Liver (tissue), 9 donors: ENCODE data around the gene DTNB. TPM values are rescaled to one million over a fixed set of nuclear protein-coding genes. Genes with fewer than 3 reads are reported as not detected.

Source experiments
- DNase-seq: peaks from one replicate; pipeline ENCODE4 v3.0.0-alpha.2; 2017; ENCODE audit warnings: low spot score
- H3K27ac ChIP-seq, 2 donors: one replicate each; pipeline ENCODE4 v1.7.0; 2013; ENCODE audit warnings: inconsistent platforms in 2 of 2, low read length in 2 of 2, control low read depth in 1 of 2, low read depth in 1 of 2, mild to moderate bottlenecking in 1 of 2
- H3K27me3 ChIP-seq, 4 donors: one replicate each; pipeline versions ENCODE4 v1.6.1 to v1.7.0; 2013; ENCODE audit warnings: low read length in 3 of 4, inconsistent platforms in 1 of 4, mild to moderate bottlenecking in 1 of 4, moderate library complexity in 1 of 4; ENCODE audit not compliant: control insufficient read depth in 4 of 4, insufficient read depth in 4 of 4
- H3K36me3 ChIP-seq, 4 donors: one replicate each; pipeline versions ENCODE4 v1.6.1 to v1.7.0; 2013; ENCODE audit warnings: low read length in 3 of 4, mild to moderate bottlenecking in 3 of 4, low read depth in 1 of 4, moderate library complexity in 1 of 4; ENCODE audit not compliant: control insufficient read depth in 4 of 4, insufficient read depth in 3 of 4
- H3K4me1 ChIP-seq, 4 donors: one replicate each; pipeline versions ENCODE4 v1.6.1 to v1.7.0; 2013; ENCODE audit warnings: low read length in 3 of 4, mild to moderate bottlenecking in 3 of 4, moderate library complexity in 1 of 4; ENCODE audit not compliant: control insufficient read depth in 4 of 4, insufficient read depth in 4 of 4
- H3K4me3 ChIP-seq, 3 donors: one replicate each; pipeline versions ENCODE4 v1.6.1 to v1.7.0; 2013; ENCODE audit warnings: low read length in 3 of 3, control low read depth in 1 of 3, low read depth in 1 of 3, mild to moderate bottlenecking in 1 of 3
- H3K9ac ChIP-seq, 2 donors: one replicate each; pipeline ENCODE4 v1.7.0; 2013; ENCODE audit warnings: low read length in 2 of 2, mild to moderate bottlenecking in 2 of 2, moderate library complexity in 2 of 2, control low read depth in 1 of 2, low read depth in 1 of 2
- H3K9me3 ChIP-seq, 4 donors: one replicate each; pipeline versions ENCODE4 v1.6.1 to v1.7.0; 2013; ENCODE audit warnings: low read length in 3 of 4; ENCODE audit not compliant: control insufficient read depth in 4 of 4
- EGR1 ChIP-seq, 2 donors: IDR thresholded peaks; 2 replicates each; pipeline ENCODE4 v1.6.1; 2016 to 2018; ENCODE audit warnings: antibody characterized with exemption in 2 of 2, low read depth in 2 of 2
- FOXA1 ChIP-seq: IDR thresholded peaks from 2 replicates; pipeline ENCODE4 v1.6.1; 2016; ENCODE audit warnings: antibody characterized with exemption
- FOXA2 ChIP-seq: IDR thresholded peaks from 2 replicates; pipeline ENCODE4 v1.6.1; 2016; ENCODE audit warnings: antibody characterized with exemption
- GABPA ChIP-seq, 2 donors: IDR thresholded peaks in 1 of 2; conservative IDR thresholded peaks in 1 of 2; 2 replicates each; pipeline ENCODE4 v1.6.1; 2016; ENCODE audit warnings: antibody characterized with exemption in 2 of 2, mild to moderate bottlenecking in 1 of 2, moderate library complexity in 1 of 2
- HNF4A ChIP-seq, 2 donors: conservative IDR thresholded peaks; 2 replicates each; pipeline ENCODE4 v1.6.1; 2016; ENCODE audit warnings: antibody characterized with exemption in 2 of 2, mild to moderate bottlenecking in 2 of 2
- JUND ChIP-seq, 2 donors: IDR thresholded peaks; 2 replicates each; pipeline ENCODE4 v1.6.1; 2016; ENCODE audit warnings: antibody characterized with exemption in 2 of 2
- NR2F2 ChIP-seq: IDR thresholded peaks from 2 replicates; pipeline ENCODE4 v1.6.1; 2016; ENCODE audit warnings: antibody characterized with exemption
- RAD21 ChIP-seq, 2 donors: IDR thresholded peaks; 2 replicates each; pipeline ENCODE4 v1.6.1; 2016; ENCODE audit warnings: antibody characterized with exemption in 2 of 2, mild to moderate bottlenecking in 2 of 2
- SP1 ChIP-seq: IDR thresholded peaks from 2 replicates; pipeline ENCODE4 v1.6.1; 2018; ENCODE audit warnings: antibody characterized with exemption, mild to moderate bottlenecking
- TAF1 ChIP-seq: conservative IDR thresholded peaks from 2 replicates; pipeline ENCODE4 v1.6.1; 2016; ENCODE audit warnings: antibody characterized with exemption, mild to moderate bottlenecking
- YY1 ChIP-seq: IDR thresholded peaks from 2 replicates; pipeline ENCODE4 v1.6.1; 2016; ENCODE audit warnings: antibody characterized with exemption, mild to moderate bottlenecking
- WGBS: extraction: QIAGEN DNeasy Blood & Tissue Kit; methylation state at CpG from one replicate; pipeline ENCODE4 v1.1.7; 2013; 5-methylcytosine and 5-hydroxymethylcytosine counted together
- polyA plus RNA-seq, 2 donors: library from polyadenylated mRNA; stranded (reverse) in 1 of 2; unstranded in 1 of 2; fragments of 200-250 nt in 1 of 2; fragments of >200 nt in 1 of 2; fragmentation: Nextera tagmentation in 1 of 2; extraction: Ambion mirVana in 1 of 2; gene quantifications; one replicate each; pipeline versions ENCODE4 v1.2.1 to v1.2.3, GENCODE V29; 2013 to 2015
- total RNA-seq, 2 donors: library from RNA; depleted of rRNA; stranded (reverse); fragments of >200 nt; gene quantifications; one replicate each; pipeline ENCODE4 v1.2.3, GENCODE V29; 2014
- TF ChIP-seq, protein P1 (sequence below): IDR thresholded peaks from 2 replicates; pipeline ENCODE4 v1.6.1; 2016; ENCODE audit warnings: antibody characterized with exemption, mild to moderate bottlenecking
- TF ChIP-seq, protein P2 (sequence below): IDR thresholded peaks from 2 replicates; pipeline ENCODE4 v1.6.1; 2016; ENCODE audit warnings: antibody characterized with exemption
- TF ChIP-seq, protein P3 (sequence below): fragments of 150-350 bp; IDR thresholded peaks from 2 replicates; pipeline ENCODE4 v1.5.1; 2017; ENCODE audit warnings: improper control_type of control experiment, low read depth, low read length; ENCODE audit not compliant: missing input control
- TF ChIP-seq, protein P4 (sequence below): IDR thresholded peaks from 2 replicates; pipeline ENCODE4 v1.6.1; 2016; ENCODE audit warnings: antibody characterized with exemption
- TF ChIP-seq, protein P5 (sequence below): IDR thresholded peaks from 2 replicates; pipeline ENCODE4 v1.6.1; 2016; ENCODE audit warnings: antibody characterized with exemption
- donor health status: healthy.
- donor health status: healthy.
- donor health status: healthy.
- donor health status: healthy.
- donor health status: healthy.

The DTNB gene
- total and polyA plus RNA-seq, 4 donors = 3.3 to 10.5 (median 6.4) TPM

DNA sequence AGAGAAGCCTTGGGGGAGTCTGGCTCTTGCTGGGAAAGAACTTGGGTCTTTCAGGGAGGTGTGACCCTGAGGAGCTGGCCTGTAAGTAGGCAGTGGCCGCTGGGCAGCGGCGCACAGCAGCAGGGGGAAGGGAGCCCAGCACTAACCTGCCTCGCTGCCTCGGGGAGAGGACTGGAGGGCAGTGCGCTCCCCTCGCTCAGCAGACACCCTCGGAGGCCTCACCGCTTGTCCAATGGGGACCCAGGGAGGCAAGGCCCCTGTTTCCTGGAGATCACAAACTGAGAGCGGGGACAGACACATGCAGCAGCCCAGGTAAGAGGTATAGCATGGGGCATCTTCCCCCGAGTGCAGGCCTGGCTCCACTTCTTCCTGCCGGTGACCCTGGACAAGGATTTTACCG is 335.0 kb downstream of the DTNB start:
- peaks cover 10 to 28% (median 14%) of the 10 kb centered on the region in 4 donors for H3K4me1 ChIP-seq
- TF ChIP-seq, protein P1, sequence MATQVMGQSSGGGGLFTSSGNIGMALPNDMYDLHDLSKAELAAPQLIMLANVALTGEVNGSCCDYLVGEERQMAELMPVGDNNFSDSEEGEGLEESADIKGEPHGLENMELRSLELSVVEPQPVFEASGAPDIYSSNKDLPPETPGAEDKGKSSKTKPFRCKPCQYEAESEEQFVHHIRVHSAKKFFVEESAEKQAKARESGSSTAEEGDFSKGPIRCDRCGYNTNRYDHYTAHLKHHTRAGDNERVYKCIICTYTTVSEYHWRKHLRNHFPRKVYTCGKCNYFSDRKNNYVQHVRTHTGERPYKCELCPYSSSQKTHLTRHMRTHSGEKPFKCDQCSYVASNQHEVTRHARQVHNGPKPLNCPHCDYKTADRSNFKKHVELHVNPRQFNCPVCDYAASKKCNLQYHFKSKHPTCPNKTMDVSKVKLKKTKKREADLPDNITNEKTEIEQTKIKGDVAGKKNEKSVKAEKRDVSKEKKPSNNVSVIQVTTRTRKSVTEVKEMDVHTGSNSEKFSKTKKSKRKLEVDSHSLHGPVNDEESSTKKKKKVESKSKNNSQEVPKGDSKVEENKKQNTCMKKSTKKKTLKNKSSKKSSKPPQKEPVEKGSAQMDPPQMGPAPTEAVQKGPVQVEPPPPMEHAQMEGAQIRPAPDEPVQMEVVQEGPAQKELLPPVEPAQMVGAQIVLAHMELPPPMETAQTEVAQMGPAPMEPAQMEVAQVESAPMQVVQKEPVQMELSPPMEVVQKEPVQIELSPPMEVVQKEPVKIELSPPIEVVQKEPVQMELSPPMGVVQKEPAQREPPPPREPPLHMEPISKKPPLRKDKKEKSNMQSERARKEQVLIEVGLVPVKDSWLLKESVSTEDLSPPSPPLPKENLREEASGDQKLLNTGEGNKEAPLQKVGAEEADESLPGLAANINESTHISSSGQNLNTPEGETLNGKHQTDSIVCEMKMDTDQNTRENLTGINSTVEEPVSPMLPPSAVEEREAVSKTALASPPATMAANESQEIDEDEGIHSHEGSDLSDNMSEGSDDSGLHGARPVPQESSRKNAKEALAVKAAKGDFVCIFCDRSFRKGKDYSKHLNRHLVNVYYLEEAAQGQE = no peak
- TF ChIP-seq GABPA (IDR thresholded peaks at IDR 0.05 in 1 of 2, conservative IDR thresholded peaks at IDR 0.05 in 1 of 2) = no peak
- TF ChIP-seq, protein P2, sequence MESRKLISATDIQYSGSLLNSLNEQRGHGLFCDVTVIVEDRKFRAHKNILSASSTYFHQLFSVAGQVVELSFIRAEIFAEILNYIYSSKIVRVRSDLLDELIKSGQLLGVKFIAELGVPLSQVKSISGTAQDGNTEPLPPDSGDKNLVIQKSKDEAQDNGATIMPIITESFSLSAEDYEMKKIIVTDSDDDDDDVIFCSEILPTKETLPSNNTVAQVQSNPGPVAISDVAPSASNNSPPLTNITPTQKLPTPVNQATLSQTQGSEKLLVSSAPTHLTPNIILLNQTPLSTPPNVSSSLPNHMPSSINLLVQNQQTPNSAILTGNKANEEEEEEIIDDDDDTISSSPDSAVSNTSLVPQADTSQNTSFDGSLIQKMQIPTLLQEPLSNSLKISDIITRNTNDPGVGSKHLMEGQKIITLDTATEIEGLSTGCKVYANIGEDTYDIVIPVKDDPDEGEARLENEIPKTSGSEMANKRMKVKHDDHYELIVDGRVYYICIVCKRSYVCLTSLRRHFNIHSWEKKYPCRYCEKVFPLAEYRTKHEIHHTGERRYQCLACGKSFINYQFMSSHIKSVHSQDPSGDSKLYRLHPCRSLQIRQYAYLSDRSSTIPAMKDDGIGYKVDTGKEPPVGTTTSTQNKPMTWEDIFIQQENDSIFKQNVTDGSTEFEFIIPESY = no peak
- no peak for TF ChIP-seq FOXA1
- no peak for TF ChIP-seq HNF4A (conservative IDR thresholded peaks at IDR 0.05)
- TF ChIP-seq, protein P3, sequence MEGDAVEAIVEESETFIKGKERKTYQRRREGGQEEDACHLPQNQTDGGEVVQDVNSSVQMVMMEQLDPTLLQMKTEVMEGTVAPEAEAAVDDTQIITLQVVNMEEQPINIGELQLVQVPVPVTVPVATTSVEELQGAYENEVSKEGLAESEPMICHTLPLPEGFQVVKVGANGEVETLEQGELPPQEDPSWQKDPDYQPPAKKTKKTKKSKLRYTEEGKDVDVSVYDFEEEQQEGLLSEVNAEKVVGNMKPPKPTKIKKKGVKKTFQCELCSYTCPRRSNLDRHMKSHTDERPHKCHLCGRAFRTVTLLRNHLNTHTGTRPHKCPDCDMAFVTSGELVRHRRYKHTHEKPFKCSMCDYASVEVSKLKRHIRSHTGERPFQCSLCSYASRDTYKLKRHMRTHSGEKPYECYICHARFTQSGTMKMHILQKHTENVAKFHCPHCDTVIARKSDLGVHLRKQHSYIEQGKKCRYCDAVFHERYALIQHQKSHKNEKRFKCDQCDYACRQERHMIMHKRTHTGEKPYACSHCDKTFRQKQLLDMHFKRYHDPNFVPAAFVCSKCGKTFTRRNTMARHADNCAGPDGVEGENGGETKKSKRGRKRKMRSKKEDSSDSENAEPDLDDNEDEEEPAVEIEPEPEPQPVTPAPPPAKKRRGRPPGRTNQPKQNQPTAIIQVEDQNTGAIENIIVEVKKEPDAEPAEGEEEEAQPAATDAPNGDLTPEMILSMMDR = no peak
- no peaks in the 10 kb centered on the region for H3K27me3 ChIP-seq
- no peak overlapping the region for H3K4me3 ChIP-seq
- no peak overlapping the region for H3K27ac ChIP-seq
- no peak for DNase-seq
- 90% methylated on average over 13 of the region's 13 CpGs for WGBS
- H3K36me3 ChIP-seq = no peaks in the 10 kb centered on the region
- H3K9ac ChIP-seq = no peak overlapping the region
- H3K9me3 ChIP-seq = no peaks in the 10 kb centered on the region

DNA sequence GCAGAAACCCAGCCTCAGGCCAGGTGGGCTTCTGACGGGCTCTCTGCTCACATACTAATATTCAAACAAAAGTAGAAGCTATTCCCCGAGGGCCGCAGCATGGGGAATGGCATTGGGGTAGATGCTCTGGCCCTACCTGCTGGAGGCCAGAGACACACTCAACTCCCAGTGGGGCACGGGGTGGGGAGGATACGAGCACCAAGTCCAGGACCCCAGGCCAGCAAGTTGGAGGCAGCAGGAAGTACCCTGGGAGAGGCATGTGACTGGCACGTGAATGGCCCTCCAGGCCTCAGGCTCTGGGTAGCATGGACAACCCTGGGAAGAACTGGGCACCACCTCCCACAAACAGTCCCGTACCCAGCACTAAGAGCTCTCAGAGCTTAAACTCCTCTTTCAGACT is 335.5 kb downstream of the DTNB start:
- no peak overlapping the region for H3K4me3 ChIP-seq
- 95% methylated on average over 7 of the region's 7 CpGs for WGBS
- no peak for DNase-seq
- peaks cover 10 to 28% (median 14%) of the 10 kb centered on the region in 4 donors for H3K4me1 ChIP-seq
- no peak overlapping the region for H3K27ac ChIP-seq
- H3K27me3 ChIP-seq = no peaks in the 10 kb centered on the region
- H3K9me3 ChIP-seq = no peaks in the 10 kb centered on the region
- no peaks in the 10 kb centered on the region for H3K36me3 ChIP-seq
- no peak overlapping the region for H3K9ac ChIP-seq
- TF ChIP-seq JUND (IDR thresholded peaks at IDR 0.05) (no peak), SP1 (no peak), TAF1 (no peak), EGR1 (IDR thresholded peaks at IDR 0.05; ENCODE audit: low read depth in 2 of 2) (no peak), NR2F2 (no peak), FOXA2 (no peak), YY1 (no peak), RAD21 (IDR thresholded peaks at IDR 0.05) (no peak)
- TF ChIP-seq, protein P2 = no peak
- TF ChIP-seq, protein P4, sequence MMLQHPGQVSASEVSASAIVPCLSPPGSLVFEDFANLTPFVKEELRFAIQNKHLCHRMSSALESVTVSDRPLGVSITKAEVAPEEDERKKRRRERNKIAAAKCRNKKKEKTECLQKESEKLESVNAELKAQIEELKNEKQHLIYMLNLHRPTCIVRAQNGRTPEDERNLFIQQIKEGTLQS = no peak
- TF ChIP-seq, protein P1 = no peak
- TF ChIP-seq, protein P5, sequence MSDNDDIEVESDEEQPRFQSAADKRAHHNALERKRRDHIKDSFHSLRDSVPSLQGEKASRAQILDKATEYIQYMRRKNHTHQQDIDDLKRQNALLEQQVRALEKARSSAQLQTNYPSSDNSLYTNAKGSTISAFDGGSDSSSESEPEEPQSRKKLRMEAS = no peak
